Left kidney (tissue), 2 donors: ENCODE measurements around the gene RASGEF1B. TPM values are rescaled to one million over a fixed set of nuclear protein-coding genes. Genes with fewer than 3 reads are reported as not detected.

Experiments used
- DNase-seq: peaks from one replicate; pipeline ENCODE4 v3.0.0-alpha.2; 2013
- polyA plus RNA-seq: library from polyadenylated mRNA; unstranded; fragments of 120-200 nt; gene quantifications from one replicate; pipeline ENCODE4 v1.2.1, GENCODE V29; 2013; ENCODE audit not compliant: insufficient read length

The RASGEF1B gene
- polyA plus RNA-seq, 1 donor, result 12.0 TPM

- DNase-seq, result peak; percentile 81
Measured at GRCh38 chr4:81466841-81467671, 4.7 kb downstream of the RASGEF1B start.

DNA sequence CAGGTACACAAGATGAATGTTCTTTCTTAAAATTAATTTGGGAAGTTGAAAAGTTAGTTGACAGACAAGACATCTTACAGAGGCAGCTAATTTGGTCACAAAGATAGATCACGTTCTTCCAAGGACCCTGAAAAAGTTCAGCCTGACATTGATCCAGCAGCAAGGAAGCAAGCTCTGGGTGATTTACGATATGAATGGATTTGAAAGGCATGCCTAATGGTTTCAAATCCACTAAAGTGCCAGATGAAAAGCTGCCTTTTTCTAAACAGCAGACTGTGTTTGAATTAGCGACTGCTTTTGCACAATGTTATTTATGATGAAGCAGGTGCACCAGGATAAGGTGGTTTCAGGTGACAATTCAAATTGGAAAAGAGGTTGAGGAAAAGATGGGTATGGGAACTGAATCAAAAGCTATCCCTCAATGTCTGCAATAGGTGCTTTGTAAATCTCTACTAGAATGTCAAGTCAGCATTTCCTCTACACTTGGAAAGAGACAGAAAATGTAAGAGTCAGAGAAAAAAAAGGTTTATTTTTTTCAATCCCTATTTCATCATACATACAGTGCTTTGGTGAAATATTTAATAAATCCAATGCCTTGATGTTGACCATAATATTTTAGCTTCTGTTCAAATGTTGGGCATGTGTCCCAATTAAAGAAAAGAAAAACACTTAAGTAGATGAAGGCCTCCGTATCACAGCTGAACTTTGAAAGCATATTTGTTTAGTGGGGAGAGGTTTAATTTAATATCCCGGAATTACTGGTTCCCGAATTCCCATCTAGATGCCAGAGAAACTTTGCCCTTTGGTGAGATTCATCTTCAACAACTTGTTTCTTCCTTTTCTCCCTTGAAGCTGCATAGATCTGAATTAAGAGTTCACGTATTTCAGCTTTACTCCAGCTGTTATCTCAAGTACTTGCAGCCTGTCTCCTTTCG lies 6.0 kb downstream of the RASGEF1B start:
- DNase-seq, result no peak

DNA sequence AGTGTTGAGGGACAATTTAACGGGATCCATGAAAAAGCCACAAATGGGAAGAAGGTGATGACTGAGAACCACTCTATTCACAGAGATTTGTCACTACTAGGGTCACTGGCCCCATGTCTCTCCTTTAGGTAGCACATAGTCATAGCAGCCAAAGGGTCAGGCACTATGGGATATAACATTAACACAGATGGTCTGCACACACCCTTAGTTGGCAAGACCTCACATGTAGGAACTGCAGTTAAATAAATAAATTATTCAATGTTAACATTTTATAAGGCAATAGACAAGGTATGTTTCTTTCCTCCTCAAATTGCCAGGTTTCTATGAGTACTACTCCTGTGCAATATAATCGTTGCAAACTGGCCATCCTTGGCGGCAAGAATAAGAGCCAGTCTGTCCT lies 10.9 kb downstream of the RASGEF1B start:
- no peak for DNase-seq

DNA sequence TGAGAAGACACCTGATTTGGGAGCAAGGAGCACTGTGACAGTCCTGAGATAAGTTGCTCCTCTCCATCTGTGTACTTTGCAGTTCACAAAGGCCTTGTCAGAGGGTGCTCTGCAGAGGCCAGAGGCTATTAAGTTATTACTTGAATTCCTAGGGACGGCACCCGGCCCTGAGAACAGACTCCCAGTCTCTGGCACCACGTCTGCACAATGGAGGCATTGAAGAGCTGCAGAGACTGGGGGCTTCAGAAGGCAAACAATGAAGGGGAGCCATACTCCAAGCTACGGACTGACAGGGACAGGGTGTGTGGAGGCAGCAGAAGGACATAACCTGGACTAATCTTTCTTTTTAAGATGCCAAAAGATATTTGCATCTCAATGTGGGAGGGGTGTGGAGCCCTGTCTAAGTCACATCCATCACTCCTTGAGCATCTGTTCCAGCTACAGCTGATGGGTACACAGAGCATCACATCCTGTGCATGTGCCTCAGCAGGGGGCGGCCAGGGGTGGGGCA lies 11.5 kb downstream of the RASGEF1B start:
- DNase-seq, result no peak

DNA sequence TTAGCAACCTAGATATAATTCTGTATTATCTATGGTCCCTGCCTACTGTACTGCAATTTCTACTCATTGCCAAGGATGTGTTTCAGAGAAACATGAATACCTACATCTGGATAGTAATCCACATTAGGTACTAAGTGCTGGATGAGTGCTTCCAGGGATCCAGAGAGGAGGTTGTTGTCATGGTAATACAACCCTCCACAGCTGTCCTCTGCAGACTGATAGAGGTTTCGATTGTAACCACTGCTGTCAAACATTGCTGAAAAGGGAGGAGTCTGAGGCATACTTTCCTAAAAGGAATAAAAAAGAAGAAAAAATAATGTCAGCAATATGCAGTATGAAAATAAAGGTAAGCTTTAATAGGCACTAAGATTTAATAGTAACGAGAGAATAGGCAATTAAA lies 12.5 kb downstream of the RASGEF1B start:
- no peak for DNase-seq

- no peak for DNase-seq
Measured at GRCh38 chr4:81457921-81458520, 13.7 kb downstream of the RASGEF1B start.

- DNase-seq, result no peak
Measured at GRCh38 chr4:81457345-81457744, 14.4 kb downstream of the RASGEF1B start.

DNA sequence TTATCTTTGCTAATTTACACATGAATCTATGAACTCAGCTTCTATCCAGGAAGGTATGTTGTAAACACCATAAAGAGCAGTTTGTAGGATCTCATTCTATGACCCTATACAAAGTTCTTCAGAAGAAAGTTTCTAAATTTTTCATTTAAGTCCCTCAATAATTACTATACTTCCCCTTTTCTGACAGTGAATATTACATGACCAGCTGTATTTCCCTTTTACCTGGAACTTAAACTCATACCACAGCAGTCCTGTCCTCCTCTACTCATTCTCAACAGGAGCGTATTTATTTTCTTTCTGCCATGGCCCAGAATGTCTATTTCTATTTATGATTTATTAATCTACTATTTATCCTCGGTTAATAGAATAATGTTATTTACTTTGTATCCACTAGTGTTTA lies 15.8 kb downstream of the RASGEF1B start:
- DNase-seq, result no peak

DNA sequence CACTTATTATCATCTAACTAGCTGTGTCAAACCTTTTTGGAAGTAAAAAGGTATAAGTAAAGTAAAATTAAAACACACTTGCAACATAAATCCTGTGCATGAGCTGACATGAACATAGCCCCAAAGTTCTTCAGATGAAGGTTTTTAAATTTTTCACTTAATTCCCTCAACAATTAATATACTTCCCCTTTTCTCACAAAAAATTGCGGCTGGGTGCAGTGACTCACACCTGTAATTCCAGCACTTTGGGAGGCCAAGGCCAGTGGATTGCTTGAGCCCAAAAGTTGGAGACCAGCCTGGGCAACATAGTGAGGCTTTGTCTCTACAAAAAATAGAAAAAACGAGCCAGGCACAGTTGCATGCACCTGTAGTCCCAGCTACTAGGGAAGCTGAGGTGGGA lies 16.8 kb downstream of the RASGEF1B start:
- no peak for DNase-seq

- DNase-seq, result no peak
Measured at GRCh38 chr4:81454499-81454898, 17.2 kb downstream of the RASGEF1B start.

DNA sequence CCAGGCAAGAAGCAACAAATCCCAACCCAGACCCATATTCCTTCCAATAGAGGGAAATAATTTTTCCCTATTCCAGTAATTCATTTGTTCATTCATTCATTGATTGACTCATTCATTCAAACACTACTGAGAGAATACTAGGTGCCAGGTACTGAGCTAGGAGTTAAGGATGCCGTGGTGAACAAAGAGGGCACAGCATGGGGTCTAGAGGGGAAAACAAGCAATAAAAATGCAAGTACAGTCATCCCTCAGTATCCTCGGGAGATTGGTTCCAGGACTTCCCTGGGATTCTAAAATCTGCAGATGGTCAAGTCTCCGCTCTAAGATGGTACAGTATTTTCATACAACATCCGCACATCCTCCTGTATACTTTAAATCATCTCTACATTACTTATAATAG lies 18.7 kb downstream of the RASGEF1B start:
- DNase-seq, result no peak

GRCh38 chr4:81452452-81453006 lies 19.2 kb downstream of the RASGEF1B start:
- DNase-seq, result no peak

DNA sequence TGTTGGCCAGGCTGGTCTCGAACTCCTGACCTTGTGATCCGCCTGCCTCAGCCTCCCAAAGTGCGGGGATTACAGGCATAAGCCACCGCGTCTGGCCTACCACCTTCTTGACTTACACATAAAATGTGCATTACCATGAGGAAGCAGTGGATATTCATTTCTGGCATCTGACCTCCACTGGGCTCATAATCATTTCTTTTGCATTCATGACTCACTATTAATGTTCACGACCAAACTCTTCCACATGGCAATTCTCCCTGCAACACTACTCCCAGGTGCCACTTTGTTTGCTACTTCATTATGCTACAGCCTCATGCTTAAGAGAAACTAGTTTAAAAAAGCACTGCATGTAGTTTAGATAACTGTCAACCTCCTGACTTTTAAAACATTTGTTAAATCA lies 22.7 kb downstream of the RASGEF1B start:
- DNase-seq, result no peak

DNA sequence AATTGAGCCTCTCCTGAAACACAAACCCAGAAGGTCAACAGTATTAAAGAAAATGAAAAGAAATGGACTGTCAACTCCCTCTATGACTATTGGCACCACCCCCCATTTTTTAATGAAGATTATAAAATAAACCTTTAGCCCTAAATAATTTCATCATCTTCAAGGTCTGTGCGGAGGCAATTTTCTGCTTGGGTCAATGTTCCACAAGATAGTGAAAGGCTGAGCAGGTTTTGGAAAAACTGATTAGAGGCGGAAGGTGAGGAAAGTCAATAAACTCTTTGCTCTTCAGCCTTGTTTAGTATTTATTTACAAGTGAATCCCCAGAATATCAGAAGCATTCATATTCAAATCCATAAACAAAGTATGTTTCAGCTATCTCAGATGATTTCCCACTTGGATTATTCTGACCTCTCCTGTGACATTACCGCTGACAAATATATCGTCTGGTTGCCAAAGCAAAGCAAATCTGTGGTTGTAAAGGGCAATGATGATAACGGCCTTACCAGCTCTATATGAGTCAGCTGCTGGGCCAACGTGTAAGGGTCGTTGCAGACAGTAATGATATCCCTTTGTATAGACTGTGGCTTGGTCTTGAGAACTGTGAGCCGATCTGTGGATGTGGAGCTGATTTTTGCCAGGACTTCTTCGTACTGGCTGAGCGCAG lies 24.0 kb downstream of the RASGEF1B start:
- DNase-seq, result no peak

DNA sequence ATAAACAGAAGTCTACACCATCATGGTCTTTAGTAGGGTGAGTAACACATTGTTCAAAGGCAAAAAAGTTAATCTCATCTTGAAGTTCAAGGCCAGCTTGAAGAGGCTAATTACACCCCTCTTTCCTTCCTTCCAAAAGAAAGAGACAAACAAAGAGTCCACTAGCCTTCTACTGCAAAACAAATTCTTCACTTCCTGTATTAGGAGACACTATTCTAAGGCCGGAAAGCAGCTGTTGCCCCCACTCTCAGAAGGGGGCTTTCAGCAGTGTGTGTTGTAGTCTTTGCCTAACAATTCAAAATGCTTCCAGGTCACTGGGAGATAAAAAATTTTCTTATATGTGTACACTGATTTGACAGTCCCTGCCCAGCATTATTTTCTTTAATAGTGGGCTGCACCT lies 25.1 kb downstream of the RASGEF1B start:
- DNase-seq, result no peak

DNA sequence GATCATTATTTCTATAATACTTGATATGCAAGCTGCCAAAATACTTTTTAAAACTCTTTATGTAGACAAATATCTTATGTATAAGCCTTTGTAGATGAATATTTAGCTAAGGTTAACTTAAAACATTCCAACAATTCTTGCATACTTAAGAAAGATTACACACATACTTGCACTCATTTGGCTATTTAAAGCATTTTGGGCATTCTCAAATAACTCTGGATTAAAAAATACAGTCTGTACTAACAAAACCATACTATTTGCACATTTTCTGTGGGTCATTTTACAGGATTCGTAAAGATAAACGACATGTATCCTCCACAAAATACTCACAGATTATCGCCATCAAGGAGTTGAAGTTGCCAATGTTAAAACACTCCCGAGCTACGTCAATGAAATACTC lies 26.5 kb downstream of the RASGEF1B start:
- DNase-seq, result no peak

DNA sequence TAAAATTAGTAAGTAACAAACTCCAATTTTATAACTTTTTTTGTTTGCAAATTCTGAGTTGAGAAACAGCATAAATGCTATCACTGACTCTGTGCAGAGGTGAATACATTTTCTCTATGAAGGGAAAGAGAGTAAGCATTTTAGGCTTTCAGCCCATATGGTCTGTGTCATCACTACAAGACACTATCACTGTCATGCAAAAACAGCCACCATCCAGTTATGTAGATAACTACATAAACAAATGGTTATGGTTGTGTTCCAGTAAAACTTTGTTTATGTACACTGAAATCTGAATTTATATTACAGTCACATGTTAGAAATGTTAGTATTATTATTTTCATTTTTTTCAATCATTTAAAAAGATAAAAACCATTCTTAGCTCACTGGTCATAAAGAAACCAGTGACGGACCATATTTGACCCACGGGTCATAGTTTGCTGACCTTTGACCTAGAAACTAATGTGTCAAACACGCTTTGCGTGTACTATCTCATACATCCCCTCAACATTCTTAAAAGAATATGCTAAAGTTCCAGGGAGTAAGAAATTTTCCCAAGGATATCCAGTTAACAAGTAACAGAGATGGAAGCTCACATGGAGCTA lies 29.1 kb downstream of the RASGEF1B start:
- no peak for DNase-seq

GRCh38 chr4:81440949-81441348 lies 30.8 kb downstream of the RASGEF1B start:
- no peak for DNase-seq

GRCh38 chr4:81436941-81437574 lies 34.6 kb downstream of the RASGEF1B start:
- no peak for DNase-seq

GRCh38 chr4:81436096-81436495 lies 35.6 kb downstream of the RASGEF1B start:
- DNase-seq, result no peak

- DNase-seq, result no peak
Measured at GRCh38 chr4:81432825-81433224, 38.9 kb downstream of the RASGEF1B start.
